Fibroblast of pulmonary artery (primary cell): ENCODE data around the gene MRTO4.
"Not testable (repeated sequence)": the region's sequence is repeated elsewhere in the genome, so short reads cannot be mapped to it uniquely, and the experiment has no call there.

ENCODE experiments used
- DNase-seq: peaks from one replicate; pipeline ENCODE4 v3.0.0-alpha.2; 2010; ENCODE audit warnings: low read depth
- H3K4me3 ChIP-seq: replicated peaks from 2 replicates; pipeline ENCODE4 v1.5.1; 2011; ENCODE audit warnings: low read depth, mild to moderate bottlenecking, control low read depth, low read length, moderate library complexity
- TF ChIP-seq, protein P1 (sequence below): IDR thresholded peaks from 2 replicates; pipeline ENCODE4 v1.5.1; 2011; ENCODE audit warnings: mild to moderate bottlenecking, control low read depth, low read length, inconsistent platforms; ENCODE audit errors: missing control alignments

MRTO4 gene

DNA sequence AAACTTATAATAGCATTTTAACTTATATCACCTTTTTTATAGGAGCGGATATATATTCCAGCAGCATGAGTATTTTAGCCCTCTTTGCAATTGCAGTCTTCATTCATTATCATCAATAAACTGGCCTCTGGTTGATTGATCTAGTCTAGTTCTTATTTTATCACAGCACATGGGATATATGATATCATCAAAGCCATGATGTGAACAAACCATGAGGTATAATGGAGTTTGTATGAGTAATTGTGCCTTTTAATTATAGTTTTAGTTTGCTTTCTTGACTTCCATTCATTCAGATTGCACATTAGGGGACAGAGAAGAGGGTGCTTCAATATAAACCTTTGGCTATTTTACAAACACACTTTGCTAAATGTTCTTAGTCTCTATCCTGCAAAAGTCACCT, 38.0 kb upstream of the MRTO4 start:
- H3K4me3 ChIP-seq = no peak overlapping the region
- no peak for DNase-seq
- TF ChIP-seq, protein P1, sequence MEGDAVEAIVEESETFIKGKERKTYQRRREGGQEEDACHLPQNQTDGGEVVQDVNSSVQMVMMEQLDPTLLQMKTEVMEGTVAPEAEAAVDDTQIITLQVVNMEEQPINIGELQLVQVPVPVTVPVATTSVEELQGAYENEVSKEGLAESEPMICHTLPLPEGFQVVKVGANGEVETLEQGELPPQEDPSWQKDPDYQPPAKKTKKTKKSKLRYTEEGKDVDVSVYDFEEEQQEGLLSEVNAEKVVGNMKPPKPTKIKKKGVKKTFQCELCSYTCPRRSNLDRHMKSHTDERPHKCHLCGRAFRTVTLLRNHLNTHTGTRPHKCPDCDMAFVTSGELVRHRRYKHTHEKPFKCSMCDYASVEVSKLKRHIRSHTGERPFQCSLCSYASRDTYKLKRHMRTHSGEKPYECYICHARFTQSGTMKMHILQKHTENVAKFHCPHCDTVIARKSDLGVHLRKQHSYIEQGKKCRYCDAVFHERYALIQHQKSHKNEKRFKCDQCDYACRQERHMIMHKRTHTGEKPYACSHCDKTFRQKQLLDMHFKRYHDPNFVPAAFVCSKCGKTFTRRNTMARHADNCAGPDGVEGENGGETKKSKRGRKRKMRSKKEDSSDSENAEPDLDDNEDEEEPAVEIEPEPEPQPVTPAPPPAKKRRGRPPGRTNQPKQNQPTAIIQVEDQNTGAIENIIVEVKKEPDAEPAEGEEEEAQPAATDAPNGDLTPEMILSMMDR = no peak

DNA sequence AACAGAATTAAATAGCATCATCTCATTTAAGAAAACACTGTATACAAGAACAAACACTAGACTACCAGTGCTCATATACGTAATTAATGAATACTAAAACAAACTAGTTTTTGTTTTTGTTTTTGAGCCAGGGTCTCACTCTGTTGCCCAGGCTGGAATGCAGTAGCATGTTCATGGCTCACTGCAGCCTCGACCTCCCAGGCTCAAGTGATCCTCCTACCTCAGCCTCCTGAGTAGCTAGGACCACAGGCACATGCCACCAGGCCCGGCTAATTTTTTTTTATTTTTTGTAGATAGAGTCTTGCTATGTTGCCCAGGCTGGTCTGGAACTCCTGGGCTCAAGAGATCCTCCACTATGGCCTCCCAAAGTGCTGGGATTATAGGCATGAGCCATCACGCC, 35.0 kb upstream of the MRTO4 start:
- H3K4me3 ChIP-seq, DNase-seq: not testable (repeated sequence)

DNA sequence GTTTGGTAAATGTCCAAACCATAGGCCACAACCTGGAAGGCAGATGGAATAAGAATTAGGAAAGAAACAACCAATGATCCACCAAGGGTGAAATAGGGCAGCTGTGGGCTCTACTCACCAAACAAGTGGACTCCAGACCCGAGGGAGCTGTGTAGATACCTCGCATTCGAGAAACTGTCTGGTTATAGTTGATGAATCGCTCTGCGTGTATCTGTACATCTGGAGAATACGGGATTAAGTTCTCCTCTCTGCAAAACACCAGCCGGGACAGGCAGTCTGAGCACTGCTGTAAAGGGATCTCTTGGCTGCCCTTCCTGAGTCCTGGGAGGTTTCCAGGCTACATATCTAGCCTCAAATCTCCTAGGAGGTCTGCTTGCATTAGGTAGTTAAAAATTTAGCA, 32.2 kb upstream of the MRTO4 start:
- DNase-seq = no peak
- H3K4me3 ChIP-seq = no peak overlapping the region
- TF ChIP-seq, protein P1 = no peak

DNA sequence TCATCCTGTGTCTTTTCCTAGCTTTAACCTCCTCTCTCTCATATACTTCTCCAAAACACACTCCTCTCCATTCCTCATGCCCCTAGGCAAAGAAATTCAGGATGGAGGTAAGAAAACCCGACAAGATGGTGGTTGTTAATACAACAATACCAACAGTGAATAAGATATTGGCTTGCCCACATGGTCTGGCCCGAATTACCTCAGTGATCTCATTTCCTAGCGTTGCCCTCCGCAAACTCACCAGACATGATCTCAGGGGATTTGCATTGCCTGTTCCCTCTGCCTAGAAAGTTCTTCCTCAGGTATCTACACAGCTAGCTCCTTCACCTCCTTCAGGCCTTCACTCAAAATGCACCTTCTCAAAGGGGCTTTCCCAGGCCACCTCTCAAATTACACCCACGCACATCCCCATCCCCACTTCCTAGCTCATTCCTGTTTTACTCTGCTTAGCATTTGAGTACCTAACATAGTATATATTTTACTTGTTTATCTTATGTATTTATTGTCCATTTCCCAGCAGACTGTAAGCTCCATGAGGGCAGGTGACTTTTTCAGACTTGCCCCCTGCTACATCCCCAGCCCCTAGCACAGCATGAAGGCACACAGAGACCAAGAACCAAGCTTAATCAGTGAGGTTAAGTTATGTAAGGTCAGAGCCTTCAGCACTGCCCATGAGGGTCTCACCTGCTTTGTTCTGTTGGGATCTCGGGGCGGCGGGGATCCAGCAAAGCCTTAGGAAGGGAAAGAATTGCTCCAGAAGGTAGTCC, 31.3 kb upstream of the MRTO4 start:
- DNase-seq = no peak
- TF ChIP-seq, protein P1 = no peak
- no peak overlapping the region for H3K4me3 ChIP-seq

DNA sequence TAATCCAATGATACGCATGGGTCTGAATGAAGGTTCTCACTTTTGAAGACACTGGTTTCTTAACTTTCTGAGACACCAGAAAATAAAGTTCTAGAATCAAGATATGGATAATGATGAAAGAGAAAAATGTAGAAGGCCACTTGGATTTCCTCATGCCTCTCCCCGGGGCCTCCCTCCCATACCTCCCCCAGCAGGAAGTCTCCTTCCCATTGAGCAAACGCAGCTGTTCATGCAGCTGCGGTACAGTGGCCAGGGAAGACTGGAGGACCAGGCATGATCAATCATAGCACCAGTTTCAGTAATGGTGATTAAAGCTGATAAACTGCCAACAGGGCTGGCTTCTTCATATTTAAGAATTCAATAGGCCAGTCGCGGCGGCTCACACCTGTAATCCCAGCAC, 30.6 kb upstream of the MRTO4 start:
- DNase-seq = peak; percentile 81
- TF ChIP-seq, protein P1 = no peak

DNA sequence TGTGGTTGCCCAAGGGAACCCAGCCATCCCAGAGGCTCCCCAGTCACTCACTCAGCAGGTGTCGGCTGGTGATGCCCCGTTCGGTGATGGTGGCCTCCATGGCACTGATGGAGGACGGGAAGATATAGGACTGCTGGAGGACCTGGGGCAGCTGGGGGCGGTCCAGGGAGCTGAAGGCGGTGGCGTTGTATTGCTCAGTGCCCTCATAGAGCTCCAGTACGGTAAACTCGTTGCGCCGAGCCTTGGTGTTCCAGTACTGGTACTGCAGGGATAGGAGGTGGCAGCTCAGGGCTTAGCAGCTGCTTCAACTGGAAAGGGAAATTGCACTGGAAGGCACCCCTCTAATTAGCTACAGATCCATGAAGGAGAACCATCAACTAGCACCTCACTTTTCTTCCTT, 29.0 kb upstream of the MRTO4 start:
- H3K4me3 ChIP-seq = no peak overlapping the region
- TF ChIP-seq, protein P1 = no peak
- DNase-seq = no peak

More for the DNA sequence above, 30.6 kb upstream of the MRTO4 start:
- no peak overlapping the region for H3K4me3 ChIP-seq

DNA sequence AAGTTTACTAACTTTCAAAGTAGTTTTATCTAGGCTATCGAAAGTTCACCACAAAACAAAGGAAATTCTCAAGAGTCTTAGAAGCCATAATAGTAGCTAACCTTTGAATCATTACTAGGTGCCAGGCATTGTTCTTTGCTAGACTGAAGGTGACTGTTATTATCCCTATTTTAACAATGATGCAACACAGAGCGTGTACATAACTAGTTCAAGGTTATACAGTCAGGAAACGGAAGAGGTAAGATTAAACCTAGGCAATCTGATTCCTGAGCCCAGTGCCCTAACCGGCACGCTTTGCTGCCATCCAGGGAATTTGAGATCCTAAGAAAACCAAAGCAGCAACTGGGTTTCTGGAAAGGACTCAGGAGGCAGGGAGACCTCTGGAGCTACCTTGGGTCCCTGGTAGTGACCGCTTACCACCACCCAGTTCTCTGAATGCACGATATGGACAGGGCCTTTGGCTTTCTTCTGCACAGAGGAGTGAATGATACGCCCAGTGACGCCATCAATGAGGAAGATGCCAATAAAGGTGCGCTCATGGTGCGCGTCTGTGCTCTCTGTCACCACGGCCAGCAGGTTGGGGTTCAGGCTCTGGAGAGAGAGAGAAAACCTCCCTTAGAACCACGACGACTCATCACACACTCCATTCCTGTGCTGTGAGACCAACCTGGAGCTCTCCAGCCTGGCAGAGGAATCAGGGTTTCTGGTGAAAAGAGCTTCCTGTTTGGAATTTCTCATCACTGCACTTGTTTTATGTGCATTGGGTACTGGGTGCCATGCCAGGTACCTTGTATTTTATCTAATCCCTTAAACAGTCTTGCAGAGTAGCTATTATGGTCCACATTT, 28.4 kb upstream of the MRTO4 start:
- DNase-seq = no peak
- TF ChIP-seq, protein P1 = no peak
- H3K4me3 ChIP-seq = no peak overlapping the region
